Activated CD8-positive, alpha-beta memory T cell treated with anti-CD3 and anti-CD28 coated beads for 48 hours (primary cell): Measurements from ENCODE around the gene KIF26A.
"Not testable (repeated sequence)": the region's sequence is repeated elsewhere in the genome, so short reads cannot be mapped to it uniquely, and the experiment has no call there.

ENCODE experiments used
- DNase-seq, 3 experiments: peaks; one replicate each; pipeline ENCODE4 v3.0.0-alpha.2; 2020; ENCODE audit warnings: low read depth in 2 of 3, low spot score in 2 of 3

The KIF26A gene

DNA sequence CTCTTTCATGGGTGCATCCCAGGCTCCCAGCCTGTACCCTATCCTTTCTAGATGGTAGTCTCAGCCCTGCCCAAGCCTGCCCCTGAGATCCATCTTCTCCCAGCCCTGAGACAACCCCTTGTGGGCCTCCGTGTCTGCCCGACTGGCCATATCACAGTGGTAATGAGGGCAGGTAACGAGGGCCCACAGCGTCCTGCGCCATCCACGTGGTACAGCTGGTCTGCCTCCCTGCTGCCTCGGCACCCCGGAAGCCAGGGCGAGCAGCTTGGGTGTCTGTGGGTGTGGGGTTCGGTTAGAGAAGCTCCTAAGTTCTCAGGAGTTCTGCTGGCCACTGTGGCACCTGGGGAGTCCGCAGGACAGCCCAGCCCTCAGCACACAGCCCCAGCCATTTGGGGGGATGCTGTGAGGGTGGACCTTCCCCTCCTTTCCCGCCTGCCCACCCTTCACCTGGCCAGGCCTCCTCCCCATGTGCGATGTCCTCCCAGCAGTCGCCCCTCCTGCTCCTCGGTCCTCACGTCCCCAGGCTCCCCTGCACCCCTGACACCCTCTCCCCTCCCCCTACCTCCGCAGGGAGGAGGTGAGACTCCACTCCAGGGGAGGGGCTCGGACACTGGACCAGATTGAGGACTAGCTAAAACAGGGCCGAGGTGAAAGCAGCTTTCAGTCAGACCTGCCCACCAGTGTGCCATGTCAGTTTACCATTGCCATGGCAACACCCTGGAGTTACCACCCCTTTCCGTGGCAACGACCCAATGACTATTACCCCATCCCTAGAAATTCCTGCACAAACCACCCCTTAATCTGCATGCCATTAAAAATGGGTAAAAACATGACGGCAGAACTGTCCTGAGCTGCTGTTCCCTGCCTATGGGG lies 69.0 kb downstream of the KIF26A start:
- DNase-seq: no peak

DNA sequence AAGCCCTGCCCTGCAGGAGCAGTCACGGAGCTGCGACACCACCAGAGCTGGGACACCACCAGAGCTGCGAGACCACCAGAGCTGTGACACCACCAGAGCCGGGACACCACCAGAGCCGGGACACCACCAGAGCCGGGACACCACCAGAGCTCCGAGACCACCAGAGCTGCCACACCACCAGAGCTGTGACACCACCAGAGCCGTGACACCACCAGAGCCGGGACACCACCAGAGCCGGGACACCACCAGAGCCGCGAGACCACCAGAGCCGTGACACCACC lies 69.6 kb downstream of the KIF26A start:
- DNase-seq: not testable (repeated sequence)

DNA sequence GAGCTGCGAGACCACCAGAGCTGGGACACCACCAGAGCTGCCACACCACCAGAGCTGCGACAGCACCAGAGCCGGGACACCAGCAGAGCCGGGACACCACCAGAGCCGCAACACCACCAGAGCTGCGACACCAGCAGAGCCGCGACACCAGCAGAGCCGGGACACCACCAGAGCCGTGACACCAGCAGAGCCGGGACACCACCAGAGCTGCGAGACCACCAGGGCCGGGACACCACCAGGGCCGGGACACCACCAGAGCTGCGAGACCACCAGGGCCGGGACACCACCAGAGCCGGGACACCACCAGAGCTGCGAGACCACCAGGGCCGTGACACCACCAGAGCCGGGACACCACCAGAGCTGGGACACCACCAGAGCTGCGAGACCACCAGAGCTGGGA lies 69.9 kb downstream of the KIF26A start:
- not testable (repeated sequence) for DNase-seq

DNA sequence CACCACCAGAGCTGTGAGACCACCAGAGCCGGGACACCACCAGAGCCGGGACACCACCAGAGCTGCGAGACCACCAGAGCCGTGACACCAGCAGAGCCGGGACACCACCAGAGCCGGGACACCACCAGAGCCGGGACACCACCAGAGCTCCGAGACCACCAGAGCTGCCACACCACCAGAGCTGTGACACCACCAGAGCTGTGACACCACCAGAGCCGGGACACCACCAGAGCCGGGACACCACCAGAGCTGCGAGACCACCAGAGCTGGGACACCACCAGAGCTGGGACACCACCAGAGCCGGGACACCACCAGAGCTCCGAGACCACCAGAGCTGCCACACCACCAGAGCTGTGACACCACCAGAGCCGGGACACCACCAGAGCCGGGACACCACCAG lies 70.7 kb downstream of the KIF26A start:
- DNase-seq: not testable (repeated sequence)

DNA sequence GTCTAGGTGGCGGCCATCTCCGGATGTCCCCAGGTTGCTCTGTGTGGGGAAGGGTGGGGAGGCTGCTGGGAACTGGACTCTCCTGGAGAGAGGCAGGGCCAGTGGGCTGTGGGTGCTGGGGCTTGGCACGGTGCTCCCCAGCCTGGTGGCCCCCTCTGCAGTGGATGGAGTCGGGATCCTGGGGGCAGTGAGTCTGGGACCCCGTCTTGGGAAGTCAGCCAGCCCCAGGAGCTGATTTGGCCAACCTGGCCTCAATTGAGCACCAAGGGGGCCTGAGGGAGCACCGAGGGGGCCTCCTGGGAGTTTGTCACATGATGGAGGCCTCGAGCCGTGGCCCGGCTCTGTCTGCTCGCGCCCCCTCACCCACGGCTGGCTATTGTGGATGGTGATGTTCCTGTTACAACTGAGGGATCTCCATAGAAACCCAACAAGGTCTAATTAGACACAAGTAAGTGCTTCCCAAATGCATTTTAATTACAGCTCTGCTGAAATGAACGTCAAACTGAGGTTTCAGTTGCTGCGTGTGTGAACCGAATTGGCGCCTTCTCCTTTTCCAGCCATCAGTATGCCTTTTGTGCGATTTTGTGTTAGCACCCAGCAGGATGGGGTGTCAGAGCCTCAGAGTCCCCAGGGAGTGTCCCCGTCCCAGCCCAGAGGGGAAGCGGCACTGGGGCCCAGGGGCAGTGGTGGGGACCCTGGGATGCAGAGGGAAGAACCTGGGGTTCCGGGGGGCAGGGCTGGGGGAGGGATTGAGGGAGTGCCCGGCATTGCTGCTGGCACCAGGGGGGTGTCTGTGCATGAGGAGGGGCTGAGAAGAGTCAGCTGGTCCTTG lies 71.8 kb downstream of the KIF26A start:
- DNase-seq: no peak

DNA sequence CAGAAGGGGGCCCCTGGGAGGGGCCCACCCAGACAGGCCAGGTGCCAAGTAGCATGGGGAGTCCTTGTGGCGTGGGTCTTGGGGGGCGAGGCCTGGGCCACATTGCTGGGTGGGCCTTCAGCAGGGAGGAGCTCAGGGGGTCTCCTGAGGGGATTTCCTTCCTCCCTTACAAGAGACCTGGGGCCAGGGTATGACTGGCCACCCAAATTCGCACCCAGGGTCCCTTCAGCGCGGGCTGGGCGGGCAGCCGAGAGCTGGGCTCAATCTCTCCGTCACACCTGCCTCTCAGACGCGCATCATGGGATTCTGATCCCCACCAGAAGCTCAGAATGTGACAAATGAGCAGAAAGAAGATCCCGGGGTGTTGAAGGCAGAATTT lies 72.4 kb downstream of the KIF26A start:
- no peak for DNase-seq

DNA sequence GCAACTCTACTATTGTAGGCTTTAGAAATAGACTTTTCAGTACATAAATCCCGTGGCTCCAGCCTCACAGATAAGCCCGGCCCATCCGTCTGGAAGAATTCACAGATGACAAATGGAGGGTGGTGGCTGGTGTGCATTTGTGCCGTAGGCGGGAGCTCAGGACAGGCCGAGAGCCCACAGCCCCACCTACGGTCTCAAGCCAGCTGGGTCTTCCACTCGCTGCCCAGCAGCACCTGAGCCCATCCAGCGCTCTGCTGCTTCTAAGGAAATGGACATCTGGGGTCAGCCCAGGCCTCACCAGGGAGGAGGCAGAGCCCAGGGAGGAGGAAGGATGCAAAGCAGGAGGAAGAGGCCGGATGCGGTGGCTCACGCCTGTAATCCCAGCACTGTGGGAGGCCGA lies 72.8 kb downstream of the KIF26A start:
- DNase-seq: no peak

DNA sequence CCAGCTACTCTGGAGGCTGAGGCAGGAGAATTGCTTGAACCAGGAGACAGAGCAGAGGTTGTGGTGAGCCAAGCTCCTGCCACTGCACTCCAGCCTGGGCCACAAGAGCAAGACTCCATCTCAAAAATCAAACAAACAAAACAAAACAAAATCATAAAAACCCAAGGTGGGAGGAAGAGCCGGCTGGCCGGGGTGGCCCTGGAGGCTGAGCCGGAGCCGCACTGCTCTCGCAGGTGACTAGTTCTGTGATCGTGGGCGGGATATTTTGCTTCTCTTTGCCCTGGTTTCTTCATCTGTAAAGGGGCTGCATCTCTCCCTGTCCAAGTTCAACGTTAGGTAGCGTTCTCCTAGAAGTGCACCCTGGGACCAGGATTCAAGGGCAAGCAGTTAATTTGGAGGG lies 73.4 kb downstream of the KIF26A start:
- DNase-seq: no peak

DNA sequence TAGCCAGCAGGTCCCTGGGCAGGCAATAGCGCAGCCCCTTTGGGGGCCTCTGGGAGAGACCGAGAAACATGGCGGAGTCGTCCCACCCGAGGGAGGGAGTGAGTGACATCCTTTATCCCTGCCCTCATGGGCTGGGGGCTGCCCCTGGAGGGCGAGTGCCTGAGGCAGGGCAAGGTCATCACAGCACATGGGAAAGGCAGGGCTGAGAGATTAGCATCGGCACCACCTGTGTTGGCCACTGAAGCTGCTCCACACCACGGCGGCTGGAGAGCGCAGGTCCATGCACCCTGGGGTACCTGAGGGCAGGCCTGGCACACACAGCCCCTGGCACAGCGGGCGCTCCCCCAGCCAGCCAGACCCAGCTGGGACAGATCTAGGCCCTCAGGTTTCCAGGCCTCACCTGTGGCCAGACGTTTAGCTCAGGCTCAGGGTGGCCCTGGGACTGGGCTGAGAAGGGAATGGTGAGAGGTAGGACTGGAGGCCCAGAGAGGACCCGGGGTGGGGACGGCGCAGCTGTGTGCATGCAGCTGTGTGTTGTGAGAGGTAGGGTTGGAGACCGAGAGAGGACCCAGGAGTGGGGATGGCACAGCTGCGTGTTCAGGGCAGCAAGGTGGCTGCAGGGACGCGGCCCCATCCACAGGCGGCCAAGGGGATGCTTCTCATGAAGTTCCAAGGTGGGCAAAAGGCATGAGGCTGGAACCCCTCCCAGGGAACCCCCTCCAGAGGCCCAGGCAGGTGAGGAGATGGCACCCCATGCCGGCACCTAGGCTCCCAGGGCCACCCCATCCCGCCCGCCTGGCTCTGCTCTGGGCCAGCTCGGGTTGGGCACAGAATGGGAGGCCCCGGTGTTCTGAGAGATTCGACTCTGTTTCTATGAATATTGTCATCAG lies 74.1 kb downstream of the KIF26A start:
- no peak for DNase-seq

DNA sequence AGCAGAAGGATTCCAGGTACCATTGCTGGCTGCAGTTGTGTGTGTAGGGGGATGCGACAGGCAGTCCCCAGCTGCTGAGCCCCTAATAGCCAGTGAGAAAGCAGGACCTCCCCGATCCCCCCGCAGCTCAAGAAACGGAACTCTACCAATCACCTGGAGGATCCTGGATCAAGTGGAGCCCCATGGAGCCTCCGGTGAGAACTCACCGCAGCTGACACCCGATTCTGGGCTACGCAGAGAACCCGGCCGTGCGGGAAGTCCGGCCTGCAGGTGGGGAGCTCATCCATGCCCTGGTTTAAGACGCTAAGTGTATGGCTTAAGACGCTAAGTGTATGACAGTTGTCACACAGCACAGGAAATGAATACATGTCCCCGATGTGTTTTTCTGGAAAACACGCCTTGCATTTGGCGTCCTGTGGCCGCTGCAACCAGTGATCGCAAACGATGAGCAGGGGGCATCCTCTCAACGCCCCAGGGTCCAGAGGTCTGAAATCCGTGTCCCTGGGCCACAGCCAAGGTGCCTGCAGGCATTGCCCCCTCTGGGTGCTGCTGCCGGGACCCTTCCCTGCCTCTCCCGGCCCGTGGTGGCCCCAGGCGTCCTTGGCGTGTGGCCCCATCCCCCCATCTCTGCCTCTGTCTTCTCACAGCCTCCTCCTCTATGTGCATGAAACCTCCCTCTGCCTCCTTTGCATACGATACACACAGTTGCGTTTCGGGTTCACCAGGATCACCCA lies 75.1 kb downstream of the KIF26A start:
- no peak for DNase-seq

DNA sequence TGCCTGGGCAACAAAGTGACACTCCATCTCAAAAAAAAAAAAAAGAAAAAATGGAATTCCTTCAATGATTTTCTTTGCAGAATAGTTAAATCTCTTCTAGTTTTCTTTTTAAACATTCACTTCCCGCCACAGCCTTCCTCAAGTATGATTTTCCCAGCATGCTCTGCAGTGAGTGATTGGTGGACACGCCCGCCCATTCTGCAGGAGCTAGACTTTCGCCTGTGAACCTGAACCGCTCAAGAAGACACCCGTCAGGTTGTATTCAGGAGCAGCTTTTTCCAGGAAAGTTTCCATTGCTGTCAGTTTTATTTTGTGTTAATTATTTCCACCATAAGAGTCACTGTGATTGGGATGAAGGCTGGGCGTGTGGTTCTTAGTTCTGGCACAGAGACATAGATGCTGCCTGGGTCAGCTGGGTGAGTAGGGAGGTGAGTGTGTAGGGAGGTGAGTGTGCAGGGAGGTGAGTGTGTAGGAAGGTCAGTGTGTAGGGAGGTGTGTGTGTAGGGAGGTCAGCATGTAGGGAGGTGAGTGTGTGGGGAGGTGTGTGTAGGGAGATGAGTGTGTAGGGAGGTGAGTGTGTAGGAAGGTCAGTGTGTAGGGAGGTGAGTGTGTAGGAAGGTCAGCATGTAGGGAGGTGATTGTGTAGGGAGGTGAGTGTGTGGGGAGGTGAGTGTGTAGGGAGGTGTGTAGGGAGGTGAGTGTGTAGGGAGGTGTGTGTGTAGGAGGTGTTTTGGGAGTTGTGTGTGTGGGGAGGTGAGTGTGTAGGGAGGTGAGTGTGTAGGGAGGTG lies 76.2 kb downstream of the KIF26A start:
- DNase-seq: no peak

DNA sequence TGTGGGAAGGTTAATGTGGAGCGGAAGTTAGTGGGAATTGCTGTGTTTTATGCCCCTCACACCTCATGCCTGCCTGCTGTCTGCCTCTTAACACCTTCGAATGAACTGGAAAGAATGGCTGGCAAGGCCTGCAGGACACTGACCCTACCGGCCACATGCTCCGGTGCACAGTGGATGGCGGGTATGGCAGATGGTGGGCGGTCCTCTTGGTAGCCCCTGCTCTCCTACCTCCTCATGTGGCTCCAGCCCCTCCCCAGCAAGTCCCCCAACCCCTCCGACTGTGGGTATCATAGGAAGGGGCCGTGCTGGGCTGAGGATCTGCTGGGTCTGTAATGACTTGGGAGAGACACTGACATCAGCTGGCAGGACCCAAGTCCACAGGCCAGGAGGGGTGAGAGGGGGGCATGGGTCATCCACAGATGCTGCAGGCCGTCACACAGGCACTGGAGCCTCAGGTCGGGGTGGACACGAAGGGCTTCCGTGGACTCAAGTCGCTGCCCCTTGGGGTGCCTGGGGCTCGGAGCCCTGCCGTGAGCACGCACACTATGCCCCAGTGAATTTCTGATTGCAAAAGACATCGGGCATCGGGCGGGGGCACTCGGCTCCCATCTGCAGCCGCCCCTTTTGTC lies 77.4 kb downstream of the KIF26A start:
- DNase-seq: no peak

DNA sequence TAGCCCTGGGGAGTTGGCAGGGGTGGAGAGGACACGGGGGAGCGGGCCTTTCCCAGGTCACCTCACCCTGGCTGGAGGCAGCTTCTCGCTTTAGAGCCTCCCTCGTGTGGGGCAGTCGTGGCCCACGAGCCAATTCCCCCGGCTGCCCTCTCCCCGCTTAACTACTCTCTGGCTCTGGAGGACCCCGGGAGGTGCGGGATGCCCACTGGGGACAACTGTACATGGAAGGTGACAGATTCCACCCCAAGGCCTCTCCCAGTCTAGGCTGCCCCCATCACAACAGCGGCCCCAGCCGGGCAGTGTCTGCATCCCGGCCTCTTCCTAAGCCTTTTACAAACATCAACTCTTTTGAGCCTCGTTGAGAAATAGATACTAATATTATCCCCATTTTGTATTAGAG lies 78.1 kb downstream of the KIF26A start:
- no peak for DNase-seq

DNA sequence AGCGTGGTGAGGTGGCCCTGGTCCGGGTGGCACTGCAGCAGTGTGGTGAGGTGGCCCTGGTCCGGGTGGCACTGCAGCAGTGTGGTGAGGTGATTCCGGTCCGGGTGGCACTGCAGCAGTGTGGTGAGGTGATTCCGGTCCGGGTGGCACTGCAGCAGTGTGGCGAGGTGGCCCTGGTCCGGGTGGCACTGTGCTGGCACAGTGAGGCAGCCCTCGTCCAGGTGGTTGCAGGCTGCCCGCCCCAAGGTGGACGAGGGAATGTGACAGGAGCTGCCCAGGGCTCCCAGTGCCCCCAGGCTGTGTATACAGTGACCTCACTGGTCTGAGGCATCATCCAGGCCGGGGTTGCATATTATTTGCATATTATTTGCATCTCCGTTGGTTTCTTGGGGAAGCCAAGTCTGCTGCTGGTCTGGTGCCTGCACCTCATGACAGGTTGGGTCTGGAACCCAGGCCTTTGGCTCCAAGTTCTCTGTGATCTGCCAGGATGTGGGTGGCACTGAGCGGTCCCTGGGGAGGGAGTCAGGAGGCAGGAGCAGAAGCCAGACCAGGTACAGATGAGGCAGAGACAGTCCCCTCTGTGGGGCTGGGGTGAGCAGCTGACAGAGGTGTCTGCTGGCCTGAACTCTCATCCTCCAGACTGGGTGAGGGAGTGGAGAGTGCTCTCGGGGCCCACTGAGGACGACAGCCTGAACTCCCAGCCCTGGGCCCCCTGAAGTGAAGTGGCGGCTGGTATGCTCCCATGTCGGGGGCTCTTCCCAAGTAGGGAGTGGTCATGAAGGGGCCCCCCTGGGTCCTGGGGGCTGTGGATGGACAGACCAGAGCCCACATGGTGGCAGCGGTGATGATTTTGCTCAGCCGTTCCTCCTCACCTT lies 79.3 kb downstream of the KIF26A start:
- no peak for DNase-seq

DNA sequence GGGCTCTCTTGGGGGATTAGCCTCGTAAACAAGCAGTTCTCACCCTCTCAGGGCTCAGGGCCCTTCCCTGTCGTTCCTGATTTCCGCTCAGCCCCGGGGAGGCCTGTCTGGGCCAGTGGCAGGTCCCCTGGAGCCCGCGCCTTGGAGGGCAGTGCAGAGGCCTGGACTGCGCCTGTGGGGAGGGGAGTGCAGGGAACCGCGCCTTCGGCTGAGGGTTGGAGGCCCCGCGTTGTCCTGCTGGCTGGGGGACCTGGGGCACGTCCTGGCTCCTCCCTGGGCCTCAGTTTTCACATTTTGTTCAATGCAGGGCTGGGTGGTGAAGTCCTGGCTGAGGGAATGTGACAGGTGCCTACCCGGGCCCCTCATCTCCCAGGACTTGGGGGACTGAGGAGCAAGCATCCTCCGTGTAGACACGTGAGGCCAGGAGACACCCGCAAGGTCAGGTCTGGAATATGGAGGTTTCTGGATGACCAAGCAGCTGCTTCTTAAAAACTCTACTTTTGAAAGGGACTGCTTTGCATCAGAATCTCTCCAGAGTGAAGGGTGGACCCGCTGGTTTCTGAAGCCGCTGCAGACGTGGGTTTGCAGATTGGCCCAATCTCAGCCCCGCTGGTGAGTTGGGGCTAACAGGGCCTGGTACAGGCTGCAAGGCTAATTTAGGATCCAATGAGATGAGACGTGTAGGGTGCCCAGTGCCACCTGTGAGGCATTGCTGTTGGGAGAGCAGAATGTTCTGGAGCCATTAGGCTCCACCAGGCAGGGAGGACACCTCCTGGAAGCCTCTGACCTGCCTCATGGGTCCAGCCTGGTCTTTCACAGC lies 80.2 kb downstream of the KIF26A start:
- no peak for DNase-seq

DNA sequence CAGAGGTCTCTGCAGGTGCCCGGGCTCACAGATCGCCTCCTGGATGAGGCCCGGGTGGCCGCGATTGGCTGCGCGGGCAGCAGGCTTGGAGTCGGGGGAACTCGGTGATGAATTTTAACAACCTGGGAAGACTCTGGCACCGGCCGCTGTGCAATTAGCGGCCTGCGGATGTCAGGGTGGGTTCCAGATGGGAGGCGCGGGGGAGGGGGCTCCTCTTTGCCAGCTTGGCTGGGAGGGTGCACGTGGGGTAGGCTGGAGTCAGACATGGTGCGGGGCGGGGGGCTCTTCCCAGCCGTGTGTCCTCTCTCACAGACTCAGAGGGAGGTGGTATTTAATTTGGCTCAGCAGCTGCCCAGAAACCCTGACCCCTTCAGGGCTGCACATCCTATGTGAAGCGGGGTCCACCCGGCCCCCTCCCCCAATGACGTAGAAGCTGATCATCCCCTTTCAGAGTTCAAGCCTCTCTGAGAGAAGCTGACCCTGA lies 81.4 kb downstream of the KIF26A start:
- no peak for DNase-seq

DNA sequence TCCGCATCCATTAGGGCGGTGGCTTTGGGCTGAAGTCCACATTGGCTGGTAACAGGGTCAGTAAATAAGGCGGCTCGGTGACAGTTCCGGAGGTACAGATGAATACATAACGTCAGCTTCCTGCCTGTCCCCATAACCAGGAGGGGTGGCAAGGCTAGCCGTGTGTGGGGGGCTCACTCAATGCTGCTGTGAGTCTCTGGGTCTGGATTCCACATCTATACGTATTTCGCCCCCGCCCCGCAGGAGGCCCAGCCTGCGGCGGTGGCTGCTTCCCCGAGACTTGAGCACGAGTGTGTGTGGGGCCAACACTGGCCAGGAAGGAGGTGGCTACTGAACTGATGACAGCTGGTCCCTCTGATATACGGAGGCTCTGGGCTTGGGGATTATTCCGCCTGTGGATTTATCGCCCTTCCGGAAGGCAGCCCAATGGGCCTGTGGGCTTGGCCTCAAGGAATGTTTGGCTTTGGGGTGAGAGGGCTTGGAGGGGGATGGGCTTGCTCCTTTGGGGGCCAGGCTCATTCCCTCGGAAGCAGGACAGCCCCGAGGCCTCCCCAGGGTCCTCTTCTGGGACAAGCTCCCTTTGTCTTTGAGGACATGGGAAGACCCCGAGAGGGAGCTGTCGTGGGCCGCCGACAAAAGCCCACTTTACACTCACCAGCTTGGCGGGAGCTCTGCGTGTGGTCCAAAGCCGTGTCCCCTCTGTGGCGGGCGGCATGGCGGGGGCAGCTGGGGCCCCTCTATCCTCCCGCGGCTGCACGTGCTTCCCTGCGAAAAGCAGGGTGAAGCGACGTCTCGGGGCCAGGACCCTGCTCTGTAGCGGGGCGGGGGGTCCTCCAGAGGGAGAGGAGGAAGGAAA lies 82.1 kb downstream of the KIF26A start:
- DNase-seq: no peak
